Measurements from ENCODE around the gene GDF7. TPM values are rescaled to one million over a fixed set of nuclear protein-coding genes. Genes with fewer than 3 reads are reported as not detected.

Gene GDF7
- total RNA-seq, 1 donor from 2014 or later: 0.10 TPM

GRCh38 chr2:20662308-20662937 is 4.5 kb upstream of the GDF7 start:
- Mint-ChIP-seq H3K9me3 (no peaks in the 10 kb centered on the region), H3K27me3 (ENCODE audit: insufficient read depth) (peaks cover 61% of the 10 kb centered on the region), H3K4me1 (ENCODE audit: low read depth) (no peaks in the 10 kb centered on the region), H3K27ac (no peak overlapping the region), H3K4me3 (no peak overlapping the region), H3K36me3 (ENCODE audit: low read depth) (no peaks in the 10 kb centered on the region)
- intact Hi-C loops (cut with micrococcal nuclease): loop anchor here (5.0 kb wide), 2 partner anchors 120 to 205 kb away; no protein-coding TSS in a partner anchor
- no peak for DNase-seq (ENCODE audit: low spot score)

GRCh38 chr2:20663196-20664070 is 3.5 kb upstream of the GDF7 start:
- Mint-ChIP-seq H3K36me3 (ENCODE audit: low read depth) (no peaks in the 10 kb centered on the region), H3K27ac (no peak overlapping the region), H3K4me3 (no peak overlapping the region), H3K27me3 (ENCODE audit: insufficient read depth) (peaks cover 66% of the 10 kb centered on the region), H3K9me3 (no peaks in the 10 kb centered on the region), H3K4me1 (ENCODE audit: low read depth) (peaks cover 4% of the 10 kb centered on the region)
- DNase-seq (ENCODE audit: low spot score): no peak
- intact Hi-C loops (cut with micrococcal nuclease): loop anchor here (5.0 kb wide), 2 partner anchors 119 to 204 kb away; no protein-coding TSS in a partner anchor

- no peak for DNase-seq (ENCODE audit: low spot score)
- peaks cover 4% of the 10 kb centered on the region for H3K4me1 Mint-ChIP-seq (ENCODE audit: low read depth)
- H3K9me3 Mint-ChIP-seq: no peaks in the 10 kb centered on the region
- H3K27ac Mint-ChIP-seq: no peak overlapping the region
- H3K4me3 Mint-ChIP-seq: no peak overlapping the region
- intact Hi-C loops (cut with micrococcal nuclease): loop anchor here (5.0 kb wide), 2 partner anchors 118 to 203 kb away; no protein-coding TSS in a partner anchor
- H3K36me3 Mint-ChIP-seq (ENCODE audit: low read depth): no peaks in the 10 kb centered on the region
- H3K27me3 Mint-ChIP-seq (ENCODE audit: insufficient read depth): peaks cover 66% of the 10 kb centered on the region
Observed at GRCh38 chr2:20664071-20664390, 2.9 kb upstream of the GDF7 start.

GRCh38 chr2:20664431-20665242 is 2.3 kb upstream of the GDF7 start:
- no peaks in the 10 kb centered on the region for H3K36me3 Mint-ChIP-seq (ENCODE audit: low read depth)
- no peak overlapping the region for H3K4me3 Mint-ChIP-seq
- intact Hi-C loops (cut with micrococcal nuclease): loop anchor here (1.0 to 5.0 kb wide), 3 partner anchors 13 to 203 kb away; partner anchors contain the start of gene HS1BP3
- H3K9me3 Mint-ChIP-seq: no peaks in the 10 kb centered on the region
- DNase-seq (ENCODE audit: low spot score): no peak
- H3K27ac Mint-ChIP-seq: no peak overlapping the region
- H3K4me1 Mint-ChIP-seq (ENCODE audit: low read depth): peaks cover 4% of the 10 kb centered on the region
- peaks cover 68% of the 10 kb centered on the region for H3K27me3 Mint-ChIP-seq (ENCODE audit: insufficient read depth)

GRCh38 chr2:20665243-20666004 is 1.5 kb upstream of the GDF7 start:
- peak overlapping the region; percentile 72 for H3K4me3 Mint-ChIP-seq
- H3K36me3 Mint-ChIP-seq (ENCODE audit: low read depth): no peaks in the 10 kb centered on the region
- no peak for DNase-seq (ENCODE audit: low spot score)
- peaks cover 69% of the 10 kb centered on the region for H3K27me3 Mint-ChIP-seq (ENCODE audit: insufficient read depth)
- no peaks in the 10 kb centered on the region for H3K9me3 Mint-ChIP-seq
- no peak overlapping the region for H3K27ac Mint-ChIP-seq
- H3K4me1 Mint-ChIP-seq (ENCODE audit: low read depth): peaks cover 4% of the 10 kb centered on the region
- intact Hi-C loops (cut with micrococcal nuclease): loop anchor here (1.0 kb wide), 1 partner anchor 14 kb away; the partner anchor contains the start of gene HS1BP3

- intact Hi-C loops (cut with micrococcal nuclease): no loop called here
- Mint-ChIP-seq H3K4me1 (ENCODE audit: low read depth) (peaks cover 4% of the 10 kb centered on the region), H3K36me3 (ENCODE audit: low read depth) (no peaks in the 10 kb centered on the region), H3K4me3 (peak overlapping the region; percentile 72), H3K27ac (no peak overlapping the region), H3K9me3 (no peaks in the 10 kb centered on the region), H3K27me3 (ENCODE audit: insufficient read depth) (peaks cover 68% of the 10 kb centered on the region)
- DNase-seq (ENCODE audit: low spot score): no peak
Observed at GRCh38 chr2:20666005-20666303, 990 bp upstream of the GDF7 start.

- Mint-ChIP-seq H3K4me3 (no peak overlapping the region), H3K27me3 (ENCODE audit: insufficient read depth) (peaks cover 59% of the 10 kb centered on the region), H3K27ac (no peak overlapping the region), H3K9me3 (no peaks in the 10 kb centered on the region), H3K4me1 (ENCODE audit: low read depth) (peaks cover 4% of the 10 kb centered on the region), H3K36me3 (ENCODE audit: low read depth) (no peaks in the 10 kb centered on the region)
- no peak for DNase-seq (ENCODE audit: low spot score)
- intact Hi-C loops (cut with micrococcal nuclease): no loop called here
Observed at GRCh38 chr2:20667151-20667530, 197 bp downstream of the GDF7 start.

GRCh38 chr2:20667531-20668401 is 822 bp downstream of the GDF7 start:
- H3K36me3 Mint-ChIP-seq (ENCODE audit: low read depth): no peaks in the 10 kb centered on the region
- DNase-seq (ENCODE audit: low spot score): no peak
- peaks cover 4% of the 10 kb centered on the region for H3K4me1 Mint-ChIP-seq (ENCODE audit: low read depth)
- H3K27me3 Mint-ChIP-seq (ENCODE audit: insufficient read depth): peaks cover 57% of the 10 kb centered on the region
- peak overlapping the region; percentile 67 for H3K4me3 Mint-ChIP-seq
- H3K27ac Mint-ChIP-seq: no peak overlapping the region
- no peaks in the 10 kb centered on the region for H3K9me3 Mint-ChIP-seq
- intact Hi-C loops (cut with micrococcal nuclease): no loop called here

GRCh38 chr2:20668451-20668850 is 1.5 kb downstream of the GDF7 start:
- no peak for DNase-seq (ENCODE audit: low spot score)
- H3K27ac Mint-ChIP-seq: no peak overlapping the region
- H3K4me3 Mint-ChIP-seq: peak overlapping the region; percentile 67
- peaks cover 53% of the 10 kb centered on the region for H3K27me3 Mint-ChIP-seq (ENCODE audit: insufficient read depth)
- H3K36me3 Mint-ChIP-seq (ENCODE audit: low read depth): no peaks in the 10 kb centered on the region
- peaks cover 4% of the 10 kb centered on the region for H3K4me1 Mint-ChIP-seq (ENCODE audit: low read depth)
- no peaks in the 10 kb centered on the region for H3K9me3 Mint-ChIP-seq
- intact Hi-C loops (cut with micrococcal nuclease): no loop called here

GRCh38 chr2:20668871-20669475 is 2.0 kb downstream of the GDF7 start:
- no peak overlapping the region for H3K27ac Mint-ChIP-seq
- peaks cover 4% of the 10 kb centered on the region for H3K4me1 Mint-ChIP-seq (ENCODE audit: low read depth)
- no peaks in the 10 kb centered on the region for H3K36me3 Mint-ChIP-seq (ENCODE audit: low read depth)
- intact Hi-C loops (cut with micrococcal nuclease): no loop called here
- H3K9me3 Mint-ChIP-seq: no peaks in the 10 kb centered on the region
- no peak overlapping the region for H3K4me3 Mint-ChIP-seq
- DNase-seq (ENCODE audit: low spot score): no peak
- H3K27me3 Mint-ChIP-seq (ENCODE audit: insufficient read depth): peaks cover 48% of the 10 kb centered on the region

- DNase-seq (ENCODE audit: low spot score): no peak
- H3K27ac Mint-ChIP-seq: no peak overlapping the region
- peaks cover 4% of the 10 kb centered on the region for H3K4me1 Mint-ChIP-seq (ENCODE audit: low read depth)
- H3K4me3 Mint-ChIP-seq: no peak overlapping the region
- peaks cover 40% of the 10 kb centered on the region for H3K27me3 Mint-ChIP-seq (ENCODE audit: insufficient read depth)
- intact Hi-C loops (cut with micrococcal nuclease): no loop called here
- no peaks in the 10 kb centered on the region for H3K9me3 Mint-ChIP-seq
- no peaks in the 10 kb centered on the region for H3K36me3 Mint-ChIP-seq (ENCODE audit: low read depth)
Observed at GRCh38 chr2:20669562-20670314, 2.8 kb downstream of the GDF7 start.

Measured in activated T-helper 1 cell treated with anti-CD3 and anti-CD28 coated beads, Interleukin-12 subunit alpha, Interleukin-12 subunit beta, Interleukin-2, Interleukin-4 antibody, amounts not matched to agents 30 ng/mL and 10 ng/mL and 1 ng/mL, durations not matched to agents 14 hours and 24 hours and 36 hours (primary cell).